Measurements from ENCODE around the gene PSORS1C1.
"Not testable (repeated sequence)": the region's sequence is repeated elsewhere in the genome, so short reads cannot be mapped to it uniquely, and the experiment has no call there.

Gene PSORS1C1

GRCh38 chr6:31158863-31159855 lies 44.6 kb downstream of the PSORS1C1 start:
- no peak for DNase-seq (ENCODE audit: low read depth)

- no peak for DNase-seq (ENCODE audit: low read depth)
Measured at GRCh38 chr6:31161216-31162126, 46.9 kb downstream of the PSORS1C1 start.

GRCh38 chr6:31162463-31163165 lies 48.0 kb downstream of the PSORS1C1 start:
- DNase-seq (ENCODE audit: low read depth), result no peak

GRCh38 chr6:31163922-31164321 lies 49.3 kb downstream of the PSORS1C1 start:
- DNase-seq (ENCODE audit: low read depth), result no peak

- not testable (repeated sequence) for DNase-seq (ENCODE audit: low read depth)
Measured at GRCh38 chr6:31164475-31165063, 50.0 kb downstream of the PSORS1C1 start.

GRCh38 chr6:31165064-31165832 lies 50.6 kb downstream of the PSORS1C1 start:
- not testable (repeated sequence) for DNase-seq (ENCODE audit: low read depth)

- DNase-seq (ENCODE audit: low read depth), result no peak
Measured at GRCh38 chr6:31165986-31166385, 51.4 kb downstream of the PSORS1C1 start.

GRCh38 chr6:31168606-31169005 lies 54.0 kb downstream of the PSORS1C1 start:
- DNase-seq (ENCODE audit: low read depth), result no peak

- DNase-seq (ENCODE audit: low read depth), result no peak
Measured at GRCh38 chr6:31169123-31169857, 54.7 kb downstream of the PSORS1C1 start.

- DNase-seq (ENCODE audit: low read depth), result not testable (repeated sequence)
Measured at GRCh38 chr6:31169858-31170599, 55.4 kb downstream of the PSORS1C1 start.

- no peak for DNase-seq (ENCODE audit: low read depth)
Measured at GRCh38 chr6:31170600-31170881, 55.9 kb downstream of the PSORS1C1 start, which contains the start of gene POU5F1. POU5F1 (minus strand) TSS chr6:31170682; CDS start chr6:31170620, 62 bp downstream.

GRCh38 chr6:31170987-31171671 lies 56.5 kb downstream of the PSORS1C1 start:
- no peak for DNase-seq (ENCODE audit: low read depth)

- no peak for DNase-seq (ENCODE audit: low read depth)
Measured at GRCh38 chr6:31171931-31172905, 57.6 kb downstream of the PSORS1C1 start.

GRCh38 chr6:31172973-31173384 lies 58.4 kb downstream of the PSORS1C1 start:
- DNase-seq (ENCODE audit: low read depth), result no peak

GRCh38 chr6:31173406-31173805 lies 58.8 kb downstream of the PSORS1C1 start:
- DNase-seq (ENCODE audit: low read depth), result no peak

- DNase-seq (ENCODE audit: low read depth), result no peak
Measured at GRCh38 chr6:31174378-31174777, 59.8 kb downstream of the PSORS1C1 start.

- no peak for DNase-seq (ENCODE audit: low read depth)
Measured at GRCh38 chr6:31175971-31176370, 61.4 kb downstream of the PSORS1C1 start.
